HG02970 (cell line): ENCODE measurements around the gene NFKBIE.

ENCODE experiments used
- ATAC-seq: cut with Tn5 transposase; IDR thresholded peaks from one replicate; pipeline ENCODE4 v1.9.1; 2021; ENCODE audit warnings: mild to moderate bottlenecking, moderate library complexity, moderate number of reproducible peaks; ENCODE audit not compliant: unreplicated experiment, low FRiP score

NFKBIE gene

GRCh38 chr6:44217332-44218143, 47.8 kb downstream of the NFKBIE start:
- no peak for ATAC-seq

GRCh38 chr6:44216677-44217331, 48.5 kb downstream of the NFKBIE start, which contains the start of gene MYMX:
Gene MYMX (plus strand): TSS chr6:44216926. CDS start chr6:44217472, 546 bp downstream.
- no peak for ATAC-seq

GRCh38 chr6:44214307-44214706, 51.0 kb downstream of the NFKBIE start:
- no peak for ATAC-seq

- no peak for ATAC-seq
These were observed 54.1 kb downstream of the NFKBIE start for GRCh38 chr6:44211284-44211683.
